T-helper 1 cell treated with Interleukin-12 subunit alpha and Interleukin-12 subunit beta and Interleukin-4 antibody, amounts not matched to agents 30 ng/mL and 1 ng/mL, for 36 hours (primary cell): ENCODE results near the gene ZNF184. TPM values are rescaled to one million over a fixed set of nuclear protein-coding genes. Genes with fewer than 3 reads are reported as not detected.

Experiments used
- intact Hi-C: fragments of 100-400 bp; cut with micrococcal nuclease; formaldehyde crosslinking; loops from one replicate; pipeline ENCODE4 v1.15.1; 2024
- total RNA-seq: library from RNA; stranded (reverse); gene quantifications from 2 replicates; pipeline ENCODE4 v1.2.3, GENCODE V29; 2022

Gene ZNF184
- total RNA-seq, 1 donor from 2014 or later = 11.4 TPM

DNA sequence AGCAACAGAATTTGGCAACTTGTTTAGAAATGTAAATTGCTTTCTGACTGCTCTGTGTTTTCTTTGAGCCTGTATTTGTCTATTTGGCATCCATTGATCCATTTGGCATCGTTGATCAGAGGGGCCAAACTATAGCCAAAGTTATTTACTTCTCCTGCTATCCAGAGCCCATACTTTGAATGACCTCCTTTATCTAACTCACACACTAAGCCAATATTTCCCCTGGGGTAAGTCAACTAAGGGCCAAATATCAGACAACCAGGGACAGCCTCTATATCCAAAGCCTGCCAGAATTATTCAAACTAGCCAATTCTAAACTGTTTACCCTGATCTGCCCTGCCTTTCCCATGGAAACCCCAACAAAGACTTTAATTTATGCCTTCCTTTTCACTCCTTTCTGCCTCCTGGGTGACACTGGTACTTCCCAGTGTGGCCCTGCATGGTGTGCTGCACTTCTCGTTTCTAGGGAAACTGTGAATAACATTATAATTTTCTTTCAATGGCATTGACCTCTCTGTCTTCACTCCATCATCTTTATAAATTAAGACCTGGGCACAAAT is 19.8 kb upstream of the ZNF184 start:
- intact Hi-C loops = no loop called here

DNA sequence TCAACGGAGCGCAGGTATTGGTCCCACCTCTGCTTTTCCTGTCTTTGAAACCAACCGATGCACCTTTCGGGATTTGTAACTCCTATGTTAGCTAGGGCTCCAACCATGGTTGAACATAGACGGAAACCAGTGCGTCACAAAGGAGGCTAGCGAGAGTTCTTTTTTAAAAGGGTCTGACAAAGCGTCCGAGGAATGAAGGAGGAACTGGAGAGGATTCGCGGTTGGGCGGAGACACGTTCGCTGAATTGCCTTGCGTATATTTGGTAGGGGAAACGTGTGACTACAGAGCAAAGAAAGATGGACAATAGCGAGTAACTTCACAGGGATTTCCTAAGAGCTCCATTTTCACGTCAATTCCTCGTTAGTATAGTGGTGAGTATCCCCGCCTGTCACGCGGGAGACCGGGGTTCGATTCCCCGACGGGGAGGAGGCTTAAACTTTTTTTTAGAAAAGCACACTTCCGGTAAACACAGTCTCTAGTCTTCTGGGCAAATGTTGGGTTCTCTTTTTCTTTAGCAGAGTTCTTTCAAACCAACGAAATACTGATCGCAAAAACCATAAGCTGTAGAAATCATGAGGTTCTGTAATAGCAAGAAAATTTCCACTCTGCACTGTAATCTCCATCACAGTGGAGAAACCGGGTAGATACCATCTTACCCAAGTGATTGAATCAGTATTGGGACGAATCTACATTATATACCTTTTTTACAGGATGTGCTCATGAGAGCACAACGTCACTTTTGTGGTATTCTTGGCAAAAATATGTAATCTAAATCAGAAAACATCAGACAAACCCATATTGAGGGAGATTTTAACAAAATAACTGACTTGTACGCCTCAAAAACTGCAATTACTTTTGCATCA is 6.6 kb upstream of the ZNF184 start:
- intact Hi-C loops = loop anchor here (1.0 to 10.0 kb wide), 26 partner anchors 8 to 1503 kb away; partner anchors contain the start of genes POM121L2 and ZNF391

DNA sequence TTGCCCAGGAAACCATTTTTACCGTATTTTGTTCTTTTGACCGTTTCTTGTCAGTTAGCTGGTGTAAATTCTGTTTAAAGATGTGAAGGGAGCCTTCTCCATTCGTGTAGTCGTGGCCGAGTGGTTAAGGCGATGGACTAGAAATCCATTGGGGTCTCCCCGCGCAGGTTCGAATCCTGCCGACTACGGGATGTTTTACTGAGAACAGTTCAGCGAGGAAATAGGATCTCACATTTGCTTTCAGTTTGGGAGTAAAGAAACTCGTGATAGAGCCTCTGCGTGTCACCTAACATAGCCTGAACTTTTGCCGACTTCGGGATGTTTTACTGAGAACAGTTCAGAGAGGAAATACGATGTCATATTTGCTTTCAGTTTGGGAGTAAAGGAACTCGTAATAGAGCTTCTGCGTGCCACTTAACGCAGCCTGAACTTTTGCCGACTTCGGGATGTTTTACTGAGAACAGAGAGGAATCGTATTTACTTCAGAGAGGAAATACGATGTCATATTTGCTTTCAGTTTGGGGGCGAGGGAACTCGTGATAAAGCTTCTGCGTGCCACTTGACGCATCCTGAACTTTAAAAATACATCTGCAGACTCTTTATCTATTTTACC is 5.9 kb upstream of the ZNF184 start:
- intact Hi-C loops = loop anchor here (1.0 to 10.0 kb wide), 27 partner anchors 8 to 1503 kb away; partner anchors contain the start of genes POM121L2 and ZNF391

DNA sequence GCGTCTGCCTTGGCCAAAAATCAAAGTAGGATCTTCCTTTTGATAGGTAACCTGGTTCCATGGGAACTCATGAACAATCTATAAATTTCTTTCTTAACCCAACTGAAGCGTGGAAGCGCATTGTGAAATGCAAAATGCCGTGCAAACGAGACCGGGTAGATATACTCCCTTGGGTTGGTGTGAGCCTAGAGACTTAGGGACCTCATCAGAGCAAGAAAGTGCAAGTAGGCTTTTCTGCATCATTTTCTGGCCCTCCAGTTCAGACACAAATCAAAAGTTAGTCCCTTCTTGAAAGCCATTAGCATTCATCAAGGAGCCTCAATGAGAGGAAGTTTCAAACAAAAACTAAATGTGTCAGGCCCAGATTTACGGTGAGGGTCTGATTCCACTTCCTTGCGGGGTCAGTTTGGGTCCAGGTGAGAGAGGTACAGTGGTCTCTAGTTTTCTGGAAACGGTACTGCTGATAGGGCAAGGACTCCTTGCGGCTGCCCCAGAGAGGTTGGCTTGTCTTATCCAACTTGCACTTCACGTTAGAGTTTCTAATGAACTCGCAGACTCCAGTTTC is 5.3 kb upstream of the ZNF184 start:
- intact Hi-C loops = loop anchor here (1.0 to 10.0 kb wide), 16 partner anchors 89 to 1504 kb away; partner anchors contain the start of genes POM121L2 and ZNF391

DNA sequence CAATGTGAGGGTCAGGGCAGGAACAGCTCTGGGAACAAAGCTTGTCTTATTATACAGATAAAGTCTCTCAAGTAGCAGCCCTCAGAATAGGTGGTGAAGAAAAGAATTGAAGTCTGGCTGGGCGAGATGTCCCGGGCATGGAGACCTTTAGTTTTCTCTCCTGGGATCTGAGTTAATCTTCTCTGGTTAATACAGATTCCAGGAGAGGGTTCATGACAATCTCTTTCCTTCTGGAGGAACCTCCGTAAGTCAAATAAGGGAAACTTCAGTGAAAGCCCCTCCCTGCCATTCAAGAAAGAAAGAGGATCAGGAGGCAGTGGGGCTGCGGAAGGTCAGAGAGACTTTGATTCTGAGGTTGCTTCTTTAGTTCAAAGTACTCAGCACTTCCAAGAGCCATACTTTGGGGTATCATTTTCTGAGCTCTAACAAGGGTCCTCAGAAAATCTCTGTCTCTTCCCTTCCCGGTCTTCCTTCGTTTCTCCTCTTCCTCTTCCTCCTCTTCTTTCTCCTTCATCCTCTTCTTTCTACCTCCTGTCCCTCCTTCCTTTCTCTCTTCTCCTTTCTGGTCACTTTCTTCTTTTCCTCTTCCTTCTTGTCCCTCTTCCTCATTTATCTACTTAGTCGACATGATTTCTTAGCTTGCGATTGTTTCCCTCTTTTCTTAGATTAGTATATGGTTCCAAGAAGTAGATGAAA is 4.6 kb upstream of the ZNF184 start:
- intact Hi-C loops = loop anchor here (1.0 to 10.0 kb wide), 16 partner anchors 89 to 1505 kb away; partner anchors contain the start of genes POM121L2 and ZNF391

DNA sequence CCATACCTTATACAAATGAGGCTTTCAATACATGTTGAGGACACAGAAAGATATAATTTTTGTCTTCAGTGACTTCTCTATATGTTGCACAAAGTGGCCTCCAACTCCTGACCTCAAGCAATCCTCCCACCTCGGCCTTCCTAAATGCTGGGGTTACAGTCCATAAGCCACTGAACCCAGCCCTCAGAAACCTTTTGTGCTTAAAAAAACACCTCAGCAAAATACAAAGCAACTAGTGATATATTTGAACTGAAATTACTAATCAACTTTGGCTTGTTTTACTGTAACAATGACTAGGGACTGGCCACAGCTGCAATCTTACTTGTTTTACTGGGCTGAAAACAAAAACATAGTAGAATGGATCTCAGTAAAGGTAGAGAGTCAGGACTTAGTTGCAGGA is 3.2 kb upstream of the ZNF184 start:
- intact Hi-C loops = loop anchor here (5.0 to 10.0 kb wide), 8 partner anchors 659 to 1506 kb away; a partner anchor contains a TSS

DNA sequence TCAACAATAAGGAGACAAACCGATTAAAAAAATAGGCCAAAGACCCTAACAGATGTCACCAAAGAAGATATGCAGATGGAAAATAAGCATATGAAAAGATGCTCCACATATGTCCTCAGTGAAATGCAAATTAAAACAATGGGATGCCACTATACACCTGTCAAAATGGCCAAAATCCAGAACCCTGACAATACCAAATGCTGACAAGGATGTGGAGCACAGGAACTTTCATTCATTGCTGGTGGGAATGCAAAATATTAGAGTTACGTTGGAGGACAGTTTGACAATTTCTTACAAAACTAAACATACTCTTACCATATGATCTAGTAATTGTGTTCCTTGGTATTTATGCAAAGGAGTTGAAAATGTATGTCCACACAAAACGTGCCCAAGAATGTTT is 1.8 kb upstream of the ZNF184 start:
- intact Hi-C loops = loop anchor here (5.0 to 10.0 kb wide), 10 partner anchors 660 to 1508 kb away; partner anchors contain the start of gene ZSCAN31

DNA sequence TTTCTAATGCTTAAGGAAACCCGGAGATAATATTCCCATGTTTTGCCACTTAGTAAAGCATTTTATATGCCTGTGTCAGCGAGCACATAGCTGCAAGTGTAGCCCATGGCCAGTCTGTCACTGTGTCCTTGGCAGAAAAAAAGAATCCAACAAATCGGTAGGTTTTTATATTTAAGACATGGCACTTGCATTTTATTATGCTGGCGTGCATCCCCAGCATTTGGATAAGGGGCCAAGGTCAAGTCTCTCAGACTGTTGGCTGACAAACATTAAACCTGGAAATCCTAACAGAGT is 1.2 kb upstream of the ZNF184 start:
- intact Hi-C loops = loop anchor here (5.0 to 10.0 kb wide), 6 partner anchors 661 to 1449 kb away; partner anchors contain the start of gene ZSCAN31

DNA sequence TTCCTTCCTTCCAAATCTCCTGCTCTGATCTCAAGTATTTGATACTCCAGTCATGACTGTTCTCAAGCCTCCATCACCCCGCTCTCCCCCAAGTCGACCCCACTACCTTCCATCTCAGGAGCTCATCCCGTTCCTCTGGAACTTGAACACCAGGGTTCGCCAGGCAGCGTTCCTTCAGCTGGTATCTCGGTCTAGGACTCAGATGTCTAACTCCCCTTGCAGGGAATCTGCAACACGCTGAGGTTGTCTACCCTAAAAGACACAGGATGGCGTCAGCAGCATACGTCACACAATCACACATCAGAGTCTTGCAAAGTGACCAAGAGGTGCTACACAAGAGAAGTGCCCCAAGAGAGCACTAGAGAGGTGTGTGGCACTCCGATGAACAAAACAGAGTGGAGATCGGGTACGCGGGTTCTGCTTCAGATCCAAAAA is 706 bp downstream of the ZNF184 start:
- intact Hi-C loops = loop anchor here (1.0 to 10.0 kb wide), 12 partner anchors 84 to 1447 kb away; partner anchors contain the start of genes ABT1, ZNF165, ZNF391 and ZSCAN26

DNA sequence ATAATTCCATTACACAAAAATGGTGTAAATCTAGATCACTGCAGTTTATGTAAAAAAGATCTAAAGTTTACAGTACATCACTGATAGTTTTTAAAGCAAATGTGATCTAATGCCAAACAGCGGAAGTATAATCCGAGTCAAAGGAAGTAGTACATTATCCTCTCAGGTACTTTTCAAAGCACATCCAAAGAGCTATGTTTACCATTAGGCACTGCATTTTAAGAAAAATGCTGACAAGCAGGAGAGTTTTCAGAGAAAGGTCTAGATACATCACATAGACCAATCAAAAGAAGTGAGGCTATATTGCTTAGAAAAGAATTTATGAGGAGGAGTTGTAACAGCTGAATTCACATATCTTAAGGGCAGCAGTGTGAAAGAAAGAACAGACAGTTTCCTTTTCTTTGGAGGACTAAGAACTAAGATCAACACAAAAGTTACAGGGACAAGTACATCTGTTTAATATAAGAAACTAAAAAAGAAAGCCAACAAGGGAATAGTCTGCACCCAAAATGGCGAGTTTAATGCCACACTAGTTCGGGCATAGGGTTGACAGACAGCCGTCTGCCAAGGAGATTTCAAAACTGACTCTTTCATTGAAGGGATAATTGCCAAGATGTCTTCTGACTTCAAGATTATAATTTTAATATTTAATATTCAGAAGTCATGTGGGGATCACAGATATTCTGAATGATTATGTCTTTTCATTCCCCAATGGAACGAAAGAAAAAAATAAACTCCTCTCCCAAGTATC is 1.4 kb downstream of the ZNF184 start:
- intact Hi-C loops = loop anchor here (1.0 to 10.0 kb wide), 13 partner anchors 8 to 1447 kb away; partner anchors contain the start of genes ABT1, ZNF165, ZNF391 and ZSCAN26

DNA sequence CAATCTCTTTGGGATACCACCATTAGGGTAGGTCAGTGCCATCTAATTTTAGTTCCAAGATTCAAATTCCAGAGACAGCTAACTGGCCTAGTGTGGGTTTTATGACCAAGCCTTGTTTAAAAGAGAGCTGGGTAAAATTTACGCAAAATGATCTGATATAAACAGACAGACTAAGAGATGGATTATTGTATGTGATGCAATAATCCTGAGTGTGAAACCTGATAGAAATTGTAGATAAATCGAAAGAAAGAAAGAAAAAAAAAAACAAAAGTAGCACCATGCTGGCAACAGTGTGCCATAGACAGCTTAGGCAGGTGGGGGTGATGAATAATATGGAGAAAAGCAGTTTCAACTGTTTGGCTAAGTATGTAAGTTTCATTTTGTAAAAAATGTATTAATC is 2.9 kb downstream of the ZNF184 start:
- intact Hi-C loops = loop anchor here (5.0 to 10.0 kb wide), 6 partner anchors 665 to 1445 kb away; partner anchors contain the start of gene ZSCAN31

DNA sequence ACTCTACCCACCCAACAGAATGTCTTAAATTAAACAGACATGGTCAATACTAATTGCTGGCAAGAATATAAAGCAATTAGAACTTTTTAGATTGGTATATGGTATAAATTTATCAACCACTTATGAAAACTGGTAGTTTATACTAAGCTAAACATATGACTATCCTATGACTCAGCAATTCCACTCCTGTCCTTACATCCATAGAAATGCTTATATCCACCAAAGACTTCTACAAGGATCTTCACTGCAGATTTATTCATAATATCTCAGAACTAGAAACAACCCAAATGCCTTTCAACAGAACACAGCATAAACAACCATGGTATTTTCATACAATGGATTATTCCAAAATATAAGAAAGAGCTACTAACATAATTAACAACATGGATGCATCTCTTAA is 4.6 kb downstream of the ZNF184 start:
- intact Hi-C loops = no loop called here

DNA sequence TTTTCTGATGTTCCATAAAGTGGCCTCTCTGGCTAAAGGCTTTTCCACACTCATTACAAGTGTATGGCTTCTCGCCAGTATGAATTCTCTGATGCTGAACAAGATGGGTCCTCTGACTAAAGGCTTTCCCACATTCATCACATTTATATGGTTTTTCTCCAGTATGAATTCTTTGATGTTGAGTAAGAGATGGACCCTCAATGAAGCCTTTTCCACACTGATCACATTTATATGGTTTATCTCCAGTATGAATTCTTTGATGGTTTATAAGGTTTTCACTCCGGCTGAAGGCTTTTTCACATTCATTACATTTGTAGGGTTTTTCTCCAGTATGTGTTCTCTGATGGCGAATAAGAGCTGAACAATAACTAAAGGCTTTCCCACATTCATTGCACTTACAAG is 20.4 kb downstream of the ZNF184 start:
- intact Hi-C loops = no loop called here

DNA sequence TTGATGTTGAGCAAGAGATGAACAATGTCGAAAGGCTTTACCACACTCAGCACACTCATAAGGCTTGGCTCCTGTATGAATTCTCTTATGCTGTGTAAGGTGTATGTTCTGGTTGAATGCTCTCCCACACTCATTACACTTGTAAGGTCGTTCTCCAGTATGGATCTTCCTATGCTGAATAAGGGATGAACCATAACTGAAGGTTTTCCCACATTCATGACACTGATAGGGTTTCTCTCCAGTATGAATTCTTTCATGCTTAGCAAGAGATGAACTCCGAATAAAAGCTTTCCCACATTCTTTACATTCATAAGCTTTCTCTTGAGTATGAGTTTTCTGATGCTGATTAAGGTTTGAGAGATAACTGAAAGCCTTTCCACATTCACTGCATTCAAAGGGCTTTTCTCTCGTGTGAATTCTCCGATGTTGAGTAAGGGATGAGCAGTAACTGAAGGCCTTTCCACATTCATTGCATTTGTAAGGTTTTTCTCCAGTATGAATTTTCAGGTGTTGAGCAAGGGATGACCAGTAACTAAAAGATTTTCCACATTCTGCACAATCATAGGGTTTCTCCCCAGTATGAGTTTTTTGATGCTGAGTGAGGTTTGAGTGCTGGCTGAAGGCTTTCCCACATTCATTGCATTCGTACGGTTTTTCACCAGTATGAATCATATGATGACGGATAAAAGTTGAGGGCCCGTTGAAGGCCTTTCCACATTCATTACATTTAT is 21.1 kb downstream of the ZNF184 start:
- intact Hi-C loops = no loop called here

DNA sequence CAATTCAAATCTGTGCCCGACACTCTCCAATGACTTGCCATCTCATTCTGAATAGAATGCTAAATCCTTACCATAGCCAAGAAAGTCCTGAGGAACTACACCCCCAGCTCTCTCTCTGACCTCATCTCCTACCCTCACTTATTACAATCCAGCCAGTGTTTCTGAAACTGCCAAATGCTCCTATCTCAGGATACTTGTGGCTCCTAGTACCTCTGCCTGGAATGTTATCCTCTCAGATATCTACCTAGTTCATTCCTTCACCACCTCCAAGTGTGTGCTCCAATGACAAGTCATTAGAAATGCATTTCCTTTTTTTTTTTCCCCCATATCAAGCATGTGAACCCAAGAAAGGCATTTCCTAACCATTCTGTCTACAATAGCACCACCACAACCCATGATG is 24.4 kb downstream of the ZNF184 start:
- intact Hi-C loops = no loop called here

DNA sequence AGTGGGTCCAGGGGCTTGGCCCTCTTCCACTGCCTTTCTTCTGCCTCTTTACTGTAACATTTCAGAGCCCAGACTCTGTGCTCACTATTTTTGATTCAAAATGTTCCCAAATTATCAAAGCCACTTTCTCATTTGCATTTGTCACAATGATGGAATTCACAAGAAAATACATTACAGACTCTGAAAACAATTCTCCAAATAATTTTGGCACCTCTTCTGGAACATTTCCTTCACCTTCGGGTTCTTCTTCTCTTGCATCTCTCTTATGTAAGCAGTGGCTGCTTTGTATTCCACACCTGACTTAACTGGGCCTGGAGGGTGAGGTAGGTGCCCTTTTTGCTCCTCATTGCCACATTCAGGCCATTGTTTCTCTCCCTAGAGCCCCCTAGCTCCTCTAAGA is 30.0 kb downstream of the ZNF184 start:
- intact Hi-C loops = no loop called here

DNA sequence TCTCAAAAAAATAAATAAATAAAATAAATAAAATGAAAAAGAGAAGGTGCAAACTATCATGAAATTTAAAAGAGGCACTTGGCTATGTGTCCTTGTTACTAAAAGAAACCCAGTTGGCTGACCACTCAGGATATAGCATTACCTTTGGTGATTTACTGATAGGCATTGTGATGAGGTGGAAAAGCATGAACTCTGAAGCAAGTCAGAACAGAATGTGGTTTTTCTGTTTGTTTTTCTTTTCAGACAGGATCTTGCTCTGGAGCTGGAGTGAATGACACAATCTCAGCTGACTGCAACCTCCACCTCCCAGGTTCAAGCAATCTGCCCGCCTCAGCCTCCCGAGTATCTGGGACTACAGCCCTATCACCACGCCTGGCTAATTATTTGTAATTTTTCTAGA is 31.9 kb downstream of the ZNF184 start:
- intact Hi-C loops = no loop called here

DNA sequence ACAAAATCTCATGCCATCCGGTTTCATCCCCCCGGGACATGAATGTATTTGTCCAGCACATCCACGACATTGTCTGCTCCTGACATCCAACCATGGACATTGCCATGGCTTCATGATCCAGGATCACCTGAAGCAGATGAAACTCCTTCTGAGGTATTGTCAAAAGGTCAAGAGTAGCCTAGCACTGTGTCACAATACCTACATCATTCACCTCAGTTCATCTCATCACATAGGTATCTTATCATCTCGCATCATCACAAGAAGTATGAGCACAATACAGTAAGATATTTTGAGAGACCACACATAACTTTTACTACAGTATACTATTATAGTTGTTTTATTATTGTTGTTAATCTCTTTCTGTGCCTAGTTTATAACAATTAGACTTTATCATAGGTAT is 33.5 kb downstream of the ZNF184 start:
- intact Hi-C loops = no loop called here

DNA sequence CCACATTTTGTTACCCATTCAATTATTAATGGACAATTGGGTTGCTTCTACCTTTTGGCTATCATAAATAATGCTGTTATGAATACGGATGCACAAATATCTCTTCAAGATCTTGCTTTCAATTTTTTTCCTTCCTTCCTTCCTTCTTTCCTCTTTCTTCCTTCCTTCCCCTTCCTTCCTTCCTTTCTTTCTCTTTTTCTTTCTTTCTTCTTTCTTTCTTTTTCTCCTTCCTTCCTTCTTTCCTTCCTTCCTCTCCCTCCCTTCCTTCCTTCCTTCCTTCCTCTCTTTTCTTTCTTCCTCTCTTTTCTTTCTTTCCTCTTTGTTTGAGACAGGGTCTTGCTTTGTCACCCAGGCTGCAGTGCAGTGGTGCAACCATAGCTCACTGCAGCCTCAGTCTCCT is 39.2 kb downstream of the ZNF184 start:
- intact Hi-C loops = no loop called here
